Ishikawa (cell line): ENCODE measurements around the gene CPXM1.

Experiments
- CEBPB ChIP-seq: IDR thresholded peaks from 2 replicates; pipeline ENCODE4 v1.6.1; 2012
- CREB1 ChIP-seq: IDR thresholded peaks from 2 replicates; pipeline ENCODE4 v1.6.1; 2012; ENCODE audit warnings: low read depth
- EP300 ChIP-seq: IDR thresholded peaks from 2 replicates; pipeline ENCODE4 v1.6.1; 2012; ENCODE audit warnings: borderline replicate concordance
- MAX ChIP-seq: IDR thresholded peaks from 2 replicates; pipeline ENCODE4 v1.6.1; 2012
- RAD21 ChIP-seq: IDR thresholded peaks from 2 replicates; pipeline ENCODE4 v1.6.1; 2012; ENCODE audit warnings: low read depth
- TAF1 ChIP-seq: IDR thresholded peaks from 2 replicates; pipeline ENCODE4 v1.6.1; 2012; ENCODE audit warnings: low read depth, mild to moderate bottlenecking
- TCF12 ChIP-seq: IDR thresholded peaks from 2 replicates; pipeline ENCODE4 v1.6.1; 2012; ENCODE audit warnings: low read depth
- ZBTB7A ChIP-seq: IDR thresholded peaks from 2 replicates; pipeline ENCODE4 v1.6.1; 2012; ENCODE audit warnings: low read depth

- no peak for TF ChIP-seq RAD21
- no peak for TF ChIP-seq TAF1
- no peak for TF ChIP-seq CREB1
- no peak for TF ChIP-seq TCF12
- no peak for TF ChIP-seq EP300
- no peak for TF ChIP-seq MAX
- no peak for TF ChIP-seq ZBTB7A
- TF ChIP-seq CEBPB = no peak
Measured at GRCh38 chr20:2746636-2747265, 53.7 kb downstream of the CPXM1 start.
